ENCODE measurements around the gene SHISA9.

GRCh38 chr16:12879812-12880211, 21.6 kb upstream of the SHISA9 start:
- TF ChIP-seq POLR2A (IDR thresholded peaks at IDR 0.05) (no peak), CTCF (IDR thresholded peaks at IDR 0.05) (no peak)
